ENCODE data around the gene ST8SIA4. TPM values are rescaled to one million over a fixed set of nuclear protein-coding genes. Genes with fewer than 3 reads are reported as not detected.

Gene ST8SIA4
- total RNA-seq, 4 donors from 2014 or later, result 0.93 to 4.5 (median 1.3) TPM

DNA sequence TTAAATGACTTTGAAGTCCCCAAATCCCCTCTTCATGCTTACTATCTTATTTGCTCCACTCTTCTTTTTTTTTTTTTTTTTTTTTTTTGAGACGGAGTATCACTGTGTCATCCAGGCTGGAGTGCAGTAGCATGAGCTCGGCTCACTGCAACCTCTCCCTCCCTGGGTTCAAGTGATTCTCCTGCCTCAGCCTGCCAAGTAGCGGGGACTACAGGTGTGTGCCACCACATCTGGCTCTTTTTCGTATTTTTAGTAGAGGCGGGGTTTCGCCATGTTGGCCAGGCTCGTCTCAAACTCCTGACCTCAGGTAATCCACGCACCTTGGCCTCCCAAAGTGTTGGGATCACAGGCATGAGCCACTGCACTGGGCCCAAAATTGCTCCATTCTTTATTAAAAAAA, 51.0 kb downstream of the ST8SIA4 start:
- Histone ChIP-seq H3K27me3 (no peaks in the 10 kb centered on the region), H3K4me3 (no peak overlapping the region), H3K4me1 (no peaks in the 10 kb centered on the region), H3K27ac (no peak overlapping the region), H3K9me3 (no peaks in the 10 kb centered on the region), H3K36me3 (no peaks in the 10 kb centered on the region)
- DNase-seq (no peak), ATAC-seq (no peak)
- TF ChIP-seq POLR2A (IDR thresholded peaks at IDR 0.05), result no peak
- TF ChIP-seq, protein P1, sequence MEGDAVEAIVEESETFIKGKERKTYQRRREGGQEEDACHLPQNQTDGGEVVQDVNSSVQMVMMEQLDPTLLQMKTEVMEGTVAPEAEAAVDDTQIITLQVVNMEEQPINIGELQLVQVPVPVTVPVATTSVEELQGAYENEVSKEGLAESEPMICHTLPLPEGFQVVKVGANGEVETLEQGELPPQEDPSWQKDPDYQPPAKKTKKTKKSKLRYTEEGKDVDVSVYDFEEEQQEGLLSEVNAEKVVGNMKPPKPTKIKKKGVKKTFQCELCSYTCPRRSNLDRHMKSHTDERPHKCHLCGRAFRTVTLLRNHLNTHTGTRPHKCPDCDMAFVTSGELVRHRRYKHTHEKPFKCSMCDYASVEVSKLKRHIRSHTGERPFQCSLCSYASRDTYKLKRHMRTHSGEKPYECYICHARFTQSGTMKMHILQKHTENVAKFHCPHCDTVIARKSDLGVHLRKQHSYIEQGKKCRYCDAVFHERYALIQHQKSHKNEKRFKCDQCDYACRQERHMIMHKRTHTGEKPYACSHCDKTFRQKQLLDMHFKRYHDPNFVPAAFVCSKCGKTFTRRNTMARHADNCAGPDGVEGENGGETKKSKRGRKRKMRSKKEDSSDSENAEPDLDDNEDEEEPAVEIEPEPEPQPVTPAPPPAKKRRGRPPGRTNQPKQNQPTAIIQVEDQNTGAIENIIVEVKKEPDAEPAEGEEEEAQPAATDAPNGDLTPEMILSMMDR (IDR thresholded peaks at IDR 0.05 in 4 of 5, conservative IDR thresholded peaks at IDR 0.05 in 1 of 5), result no peak
- intact Hi-C loops (cut with DNase I; ENCODE audit: low total_unique reads) (no loop called here), in situ Hi-C loops (cut with MboI; ENCODE audit: low sequenced_read_pairs in 4 of 4) (no loop called here)

DNA sequence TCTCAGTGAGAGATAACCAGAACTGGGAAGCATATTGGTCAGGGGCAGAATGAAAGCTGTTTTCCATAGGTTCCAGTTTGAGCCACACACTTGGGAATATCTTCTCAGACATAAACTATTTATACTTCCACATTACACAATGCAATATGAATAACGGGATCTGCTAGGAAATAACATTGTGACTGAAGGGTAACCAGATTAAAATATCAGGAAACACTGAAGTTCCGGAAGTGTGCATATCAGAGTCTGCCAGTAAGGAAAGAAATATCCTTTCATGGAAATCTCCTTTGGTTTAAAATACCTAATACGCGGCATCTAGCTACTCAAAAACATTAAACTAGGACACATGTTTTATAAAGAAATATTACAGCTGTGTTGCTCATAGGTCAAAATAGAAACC, 56.3 kb downstream of the ST8SIA4 start:
- H3K4me3 ChIP-seq, result no peak overlapping the region
- TF ChIP-seq, protein P1 (IDR thresholded peaks at IDR 0.05 in 4 of 5, conservative IDR thresholded peaks at IDR 0.05 in 1 of 5), result no peak
- TF ChIP-seq POLR2A (IDR thresholded peaks at IDR 0.05), result no peak
- peak overlapping the region; percentile 38 to 68 (median 53) for H3K27ac ChIP-seq
- intact Hi-C loops (cut with DNase I; ENCODE audit: low total_unique reads), result no loop called here
- no peaks in the 10 kb centered on the region for H3K27me3 ChIP-seq
- H3K4me1 ChIP-seq, result no peaks in the 10 kb centered on the region
- in situ Hi-C loops (cut with MboI; ENCODE audit: low sequenced_read_pairs in 4 of 4), result no loop called here
- DNase-seq (no peak), ATAC-seq (peak; percentile 41 to 45)
- no peaks in the 10 kb centered on the region for H3K9me3 ChIP-seq
- no peaks in the 10 kb centered on the region for H3K36me3 ChIP-seq

DNA sequence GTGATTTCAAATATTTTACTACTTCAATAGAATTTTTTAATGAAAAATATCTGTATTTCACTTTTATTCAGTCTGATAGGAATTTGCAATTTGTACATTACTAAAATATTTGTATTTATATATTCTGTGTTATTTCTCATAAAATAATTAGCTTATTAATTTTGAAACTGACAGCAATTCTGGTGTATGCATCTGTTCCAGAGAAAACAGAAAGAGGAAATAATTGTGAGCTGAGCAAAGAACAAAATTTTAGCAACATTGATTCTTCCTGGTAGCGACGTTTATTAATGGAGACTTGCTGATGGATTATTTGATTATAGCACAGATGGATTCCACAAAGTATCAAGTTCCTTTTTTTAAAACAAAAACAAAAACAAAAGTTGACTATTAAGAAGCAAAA, 61.0 kb downstream of the ST8SIA4 start:
- H3K4me3 ChIP-seq, result peak overlapping the region in 1 of 4 donors; percentile 3
- TF ChIP-seq POLR2A (IDR thresholded peaks at IDR 0.05), result no peak
- TF ChIP-seq, protein P1 (IDR thresholded peaks at IDR 0.05 in 4 of 5, conservative IDR thresholded peaks at IDR 0.05 in 1 of 5), result no peak
- peak overlapping the region in 3 of 4 donors; percentile 44 to 65 (median 47) for H3K27ac ChIP-seq
- H3K27me3 ChIP-seq, result no peaks in the 10 kb centered on the region
- ATAC-seq, result no peak
- in situ Hi-C loops (cut with MboI; ENCODE audit: low sequenced_read_pairs in 4 of 4) (no loop called here), intact Hi-C loops (cut with DNase I; ENCODE audit: low total_unique reads) (no loop called here)
- H3K36me3 ChIP-seq, result no peaks in the 10 kb centered on the region
- no peak for DNase-seq
- H3K9me3 ChIP-seq, result no peaks in the 10 kb centered on the region
- no peaks in the 10 kb centered on the region for H3K4me1 ChIP-seq

DNA sequence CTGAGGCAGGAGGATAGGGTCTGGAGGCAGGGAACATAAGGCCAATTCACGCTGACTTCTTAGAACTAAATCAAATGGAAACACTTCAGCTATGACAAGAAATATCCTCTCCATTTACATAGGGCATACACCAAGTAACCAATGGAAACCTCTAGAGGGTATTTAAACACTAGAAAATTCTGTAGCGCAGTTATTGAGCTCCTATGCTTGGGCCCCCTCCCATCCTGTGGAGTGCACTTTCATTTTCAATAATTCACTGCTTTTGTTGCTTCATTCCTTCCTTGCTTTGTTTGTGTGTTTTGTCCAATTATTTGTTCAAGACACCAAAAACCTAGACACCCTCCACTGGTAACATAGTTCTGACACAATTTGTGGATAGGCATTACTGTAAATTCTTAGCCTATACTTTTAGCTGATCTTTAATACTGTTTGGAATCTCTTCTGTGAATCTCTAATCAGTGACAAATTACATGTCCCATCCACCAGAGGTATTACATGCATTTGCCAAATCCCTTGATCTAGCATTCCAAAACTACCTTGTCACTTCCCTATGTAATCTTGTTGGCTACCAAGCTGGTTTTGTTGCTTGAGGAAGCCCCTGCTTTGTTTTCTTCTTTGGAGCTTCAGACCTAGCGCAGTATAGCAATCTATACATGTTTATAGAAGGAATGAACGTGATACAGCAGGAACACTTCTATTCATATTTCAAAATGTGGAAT, 61.6 kb downstream of the ST8SIA4 start:
- H3K4me3 ChIP-seq, result peak overlapping the region in 1 of 4 donors; percentile 3
- peak overlapping the region; percentile 35 to 65 (median 46) for H3K27ac ChIP-seq
- in situ Hi-C loops (cut with MboI; ENCODE audit: low sequenced_read_pairs in 4 of 4), result no loop called here
- H3K9me3 ChIP-seq, result no peaks in the 10 kb centered on the region
- no peaks in the 10 kb centered on the region for H3K27me3 ChIP-seq
- no peak for TF ChIP-seq POLR2A (IDR thresholded peaks at IDR 0.05)
- TF ChIP-seq, protein P1 (IDR thresholded peaks at IDR 0.05 in 4 of 5, conservative IDR thresholded peaks at IDR 0.05 in 1 of 5), result no peak
- DNase-seq (no peak), ATAC-seq (no peak)
- H3K4me1 ChIP-seq, result no peaks in the 10 kb centered on the region
- H3K36me3 ChIP-seq, result no peaks in the 10 kb centered on the region
- intact Hi-C loops (cut with DNase I; ENCODE audit: low total_unique reads), result no loop called here

Measured in gastrocnemius medialis (tissue), 4 donors.